GM21515 (cell line): ENCODE measurements around the gene TMEM95.

Source experiments
- ATAC-seq: cut with Tn5 transposase; IDR thresholded peaks from one replicate; pipeline ENCODE4 v1.9.1; 2021; ENCODE audit not compliant: unreplicated experiment

TMEM95 gene

DNA sequence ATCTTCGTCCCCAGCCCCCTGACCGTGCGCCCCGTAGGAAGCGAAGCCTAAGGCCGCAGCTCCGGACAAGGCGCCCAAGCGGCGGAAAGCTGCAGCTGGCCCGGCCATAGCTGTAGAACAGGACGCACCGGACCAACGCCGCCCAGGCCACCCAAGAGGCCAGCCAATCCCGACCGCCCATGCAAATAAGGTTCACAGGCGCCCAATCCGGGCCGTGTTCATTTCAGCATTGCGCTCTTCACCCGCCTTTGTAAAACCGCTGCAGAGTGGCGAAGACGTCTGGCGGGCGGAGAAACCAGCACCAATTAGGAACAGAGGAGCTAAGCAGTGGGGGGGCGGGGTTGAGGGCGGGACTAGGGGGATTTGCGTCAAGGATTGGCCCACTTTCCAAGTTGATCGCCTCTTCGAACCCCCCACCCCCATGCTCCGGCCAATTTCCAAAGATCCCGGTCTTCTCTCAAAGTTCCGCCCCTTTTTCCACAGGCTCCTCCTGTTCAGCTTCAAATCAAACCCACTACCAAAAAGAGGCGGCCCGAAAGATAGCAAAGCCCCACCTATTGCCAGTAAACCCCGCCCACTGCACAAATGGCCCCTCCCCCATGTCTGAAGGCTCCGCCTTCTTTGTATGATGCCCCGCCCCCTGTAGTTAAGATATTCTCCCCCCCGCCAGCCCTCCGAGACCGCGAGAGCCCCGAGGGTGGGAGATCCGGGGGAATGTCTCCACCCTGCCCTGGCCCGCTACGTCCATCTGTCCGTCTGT lies 49.2 kb downstream of the TMEM95 start, which contains the start of gene TMEM256:
TMEM256 (minus strand) TSS at position 121 of the 760 bp plus-strand sequence; CDS start at position 108, 13 bp downstream.
- ATAC-seq, result peak; percentile 89

DNA sequence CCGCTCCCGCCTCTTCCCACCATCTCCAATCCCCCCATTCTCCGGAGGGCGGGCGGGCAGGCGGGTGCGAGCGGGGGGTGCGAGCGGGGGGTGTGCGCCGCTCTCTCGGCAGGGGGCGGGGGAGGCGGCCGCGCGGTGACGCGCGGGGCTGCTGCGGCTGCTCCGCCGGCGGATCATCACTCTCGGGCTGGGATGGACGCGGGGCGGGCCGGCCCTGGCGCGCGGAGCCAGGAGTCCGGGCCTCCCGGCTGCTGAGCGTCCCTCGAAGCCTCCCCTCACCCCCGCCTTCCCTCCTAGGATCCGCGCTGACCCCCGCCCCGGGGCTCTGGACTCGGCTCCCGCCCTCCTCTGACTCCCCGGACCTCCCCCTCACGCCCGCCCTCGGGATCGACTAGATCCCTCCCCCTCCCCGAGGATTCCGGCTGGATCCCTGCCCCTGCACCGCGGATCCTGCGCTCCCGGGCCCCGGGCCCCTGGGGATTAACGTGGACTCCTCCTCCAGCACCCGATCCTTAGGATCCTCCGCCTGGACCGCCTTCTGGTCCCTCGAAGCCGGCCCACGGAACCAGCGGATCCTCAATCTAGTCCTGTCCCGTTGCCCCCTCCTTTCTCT lies 49.9 kb downstream of the TMEM95 start:
- ATAC-seq, result peak; percentile 5

DNA sequence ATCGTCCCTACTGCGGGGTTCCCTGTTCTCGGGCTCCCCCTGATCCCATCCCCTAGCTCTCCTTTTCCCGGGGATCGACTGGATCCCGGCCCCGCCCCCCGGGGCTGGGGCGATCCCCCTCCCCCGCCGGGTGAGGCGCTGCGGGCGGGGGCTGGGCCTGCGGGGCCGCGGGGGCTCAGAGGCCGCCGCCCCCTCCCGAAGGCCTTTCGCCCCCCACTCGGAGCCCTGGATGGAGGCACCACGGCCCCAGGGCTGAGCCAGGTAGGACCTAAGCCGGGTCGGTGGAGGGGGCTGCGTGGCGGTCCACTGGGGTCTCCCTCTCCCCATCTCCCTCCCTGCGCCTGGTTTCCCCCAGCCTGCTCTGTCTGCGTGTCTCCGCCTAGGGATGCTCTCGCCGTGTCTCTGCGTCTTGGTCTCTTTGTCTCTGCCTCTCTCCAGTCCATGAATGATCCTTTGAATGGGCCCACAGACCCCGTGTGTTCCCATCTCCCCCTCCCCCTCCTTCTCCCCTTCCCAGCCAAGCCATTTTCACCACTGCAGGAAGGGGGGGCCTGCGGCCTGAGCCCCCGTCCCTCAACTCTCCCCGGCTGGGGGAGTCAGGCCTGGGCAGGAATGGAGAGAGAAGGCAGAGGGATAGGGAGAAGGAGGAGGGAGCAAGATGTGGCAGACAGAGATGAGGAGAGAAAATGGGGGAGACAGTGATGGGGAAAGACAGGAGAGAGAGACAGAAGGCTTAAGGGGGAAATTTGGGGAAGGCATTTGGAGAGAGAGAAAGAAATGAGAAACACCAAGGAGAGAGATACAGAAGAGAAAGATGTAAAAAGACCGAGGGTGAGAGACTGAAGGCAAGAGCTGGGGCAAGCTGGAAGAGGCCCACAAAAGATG lies 50.6 kb downstream of the TMEM95 start:
- ATAC-seq, result no peak

DNA sequence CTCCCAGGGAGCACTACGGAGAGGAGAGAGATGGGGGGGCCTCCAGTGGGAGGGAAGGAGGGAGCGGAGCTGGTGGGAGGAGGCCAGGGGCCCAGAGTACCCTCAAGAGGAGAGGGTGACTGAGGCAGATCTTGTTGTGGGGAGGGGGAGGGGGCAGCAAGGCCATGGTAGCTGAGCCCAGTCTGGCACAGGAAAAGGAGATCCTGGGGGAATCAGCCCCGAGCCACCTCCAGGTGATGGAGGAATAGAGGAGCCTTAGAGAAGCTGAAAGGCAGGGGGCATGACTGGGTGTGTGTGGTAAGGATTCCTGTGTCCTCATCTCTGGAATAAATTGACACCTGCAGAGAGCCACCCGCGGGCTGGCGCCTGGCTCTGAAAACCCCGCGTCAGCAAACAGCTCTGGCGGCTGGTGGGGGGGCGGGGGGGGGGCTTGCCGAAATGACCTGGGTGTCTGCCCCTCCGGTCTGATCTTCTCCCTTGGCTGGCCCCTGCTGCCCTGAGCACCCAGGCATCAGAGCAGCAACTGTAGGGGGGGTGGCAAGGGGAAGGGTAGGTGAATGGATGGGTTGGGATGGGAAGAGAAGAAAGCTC lies 51.4 kb downstream of the TMEM95 start:
- ATAC-seq, result no peak
